ENCODE data around the gene ACTR3. TPM values are rescaled to one million over a fixed set of nuclear protein-coding genes. Genes with fewer than 3 reads are reported as not detected.
A peak's percentile ranks its signal among the peaks of the same experiment; 100 is the strongest.

The ACTR3 gene
- total and polyA plus RNA-seq, 7 donors: 34.3 to 113 (median 88.1) TPM

- no peak overlapping the region for H3K27ac ChIP-seq
- intact Hi-C loops (cut with DNase I): no loop called here
- H3K4me1 ChIP-seq: peaks cover 84% of the 10 kb centered on the region
Measured at GRCh38 chr2:113895301-113895700, 5.4 kb downstream of the ACTR3 start.

GRCh38 chr2:113895819-113896563 lies 6.1 kb downstream of the ACTR3 start:
- intact Hi-C loops (cut with DNase I): no loop called here
- no peak overlapping the region for H3K27ac ChIP-seq

More at GRCh38 chr2:113895301-113895700, 5.4 kb downstream of the ACTR3 start:
- no peaks in the 10 kb centered on the region for H3K27me3 ChIP-seq (ENCODE audit: insufficient read depth in 3 of 3, low read length in 2 of 3)
- 79 to 83% (median 81%) methylated on average over 4 of the region's 4 CpGs for WGBS, 3 donors
- no peaks in the 10 kb centered on the region for H3K36me3 ChIP-seq (ENCODE audit: insufficient read depth in 1 of 2, low read depth in 1 of 2)
- no peak for ATAC-seq
- H3K9me3 ChIP-seq: no peaks in the 10 kb centered on the region
- no peak overlapping the region for H3K4me3 ChIP-seq
- no peak for TF ChIP-seq CTCF (IDR thresholded peaks at IDR 0.05)
- no peak for DNase-seq

GRCh38 chr2:113896791-113897190 lies 6.9 kb downstream of the ACTR3 start:
- Histone ChIP-seq H3K36me3 (ENCODE audit: insufficient read depth in 1 of 2, low read depth in 1 of 2) (no peaks in the 10 kb centered on the region), H3K4me3 (no peak overlapping the region), H3K27me3 (ENCODE audit: insufficient read depth in 3 of 3, low read length in 2 of 3) (no peaks in the 10 kb centered on the region), H3K9me3 (no peaks in the 10 kb centered on the region), H3K4me1 (peaks cover 88% of the 10 kb centered on the region), H3K27ac (no peak overlapping the region)
- DNase-seq: no peak
- ATAC-seq: no peak
- intact Hi-C loops (cut with DNase I): no loop called here
- 39 to 40% (median 39%) methylated on average over 2 of the region's 2 CpGs for WGBS, 3 donors
- TF ChIP-seq CTCF (IDR thresholded peaks at IDR 0.05): no peak

More at GRCh38 chr2:113895819-113896563, 6.1 kb downstream of the ACTR3 start:
- Histone ChIP-seq H3K4me3 (no peak overlapping the region), H3K36me3 (ENCODE audit: insufficient read depth in 1 of 2, low read depth in 1 of 2) (no peaks in the 10 kb centered on the region), H3K9me3 (no peaks in the 10 kb centered on the region), H3K4me1 (peaks cover 87% of the 10 kb centered on the region), H3K27me3 (ENCODE audit: insufficient read depth in 3 of 3, low read length in 2 of 3) (no peaks in the 10 kb centered on the region)
- no peak for ATAC-seq
- DNase-seq: no peak
- 57 to 70% (median 62%) methylated on average over 1 of the region's 1 CpG for WGBS, 3 donors
- TF ChIP-seq CTCF (IDR thresholded peaks at IDR 0.05): no peak

- Histone ChIP-seq H3K27me3 (ENCODE audit: insufficient read depth in 3 of 3, low read length in 2 of 3) (no peaks in the 10 kb centered on the region), H3K27ac (no peak overlapping the region), H3K4me3 (peak overlapping the region; percentile 3), H3K36me3 (ENCODE audit: insufficient read depth in 1 of 2, low read depth in 1 of 2) (no peaks in the 10 kb centered on the region), H3K4me1 (peaks cover 83% of the 10 kb centered on the region), H3K9me3 (no peaks in the 10 kb centered on the region)
- intact Hi-C loops (cut with DNase I): no loop called here
- DNase-seq: no peak
- ATAC-seq: no peak
- no peak for TF ChIP-seq CTCF (IDR thresholded peaks at IDR 0.05)
Measured at GRCh38 chr2:113898081-113898480, 8.2 kb downstream of the ACTR3 start.

- H3K27ac ChIP-seq: no peak overlapping the region
- DNase-seq (no peak), ATAC-seq (no peak)
- peaks cover 76% of the 10 kb centered on the region for H3K4me1 ChIP-seq
- intact Hi-C loops (cut with DNase I): no loop called here
- no peaks in the 10 kb centered on the region for H3K36me3 ChIP-seq (ENCODE audit: insufficient read depth in 1 of 2, low read depth in 1 of 2)
- no peak overlapping the region for H3K4me3 ChIP-seq
- no peak for TF ChIP-seq CTCF (IDR thresholded peaks at IDR 0.05)
- no peaks in the 10 kb centered on the region for H3K9me3 ChIP-seq
- no peaks in the 10 kb centered on the region for H3K27me3 ChIP-seq (ENCODE audit: insufficient read depth in 3 of 3, low read length in 2 of 3)
Measured at GRCh38 chr2:113899166-113899565, 9.3 kb downstream of the ACTR3 start.
